Fibroblast of lung (primary cell): ENCODE data around the gene FGFR3.

Experiments
- EZH2 ChIP-seq: IDR thresholded peaks from 2 replicates; pipeline ENCODE4 v1.5.1; 2012; ENCODE audit warnings: low read length, control low read depth, mild to moderate bottlenecking; ENCODE audit errors: missing control alignments
- TF ChIP-seq, protein P1 (sequence below), 2 donors: IDR thresholded peaks in 1 of 2; conservative IDR thresholded peaks in 1 of 2; 1 replicate in 1 of 2; 2 replicates in 1 of 2; pipeline ENCODE4 v1.5.1; 2011 to 2012; ENCODE audit warnings: low read length in 2 of 2, control low read depth in 1 of 2, inconsistent platforms in 1 of 2, low read depth in 1 of 2, mild to moderate bottlenecking in 1 of 2

DNA sequence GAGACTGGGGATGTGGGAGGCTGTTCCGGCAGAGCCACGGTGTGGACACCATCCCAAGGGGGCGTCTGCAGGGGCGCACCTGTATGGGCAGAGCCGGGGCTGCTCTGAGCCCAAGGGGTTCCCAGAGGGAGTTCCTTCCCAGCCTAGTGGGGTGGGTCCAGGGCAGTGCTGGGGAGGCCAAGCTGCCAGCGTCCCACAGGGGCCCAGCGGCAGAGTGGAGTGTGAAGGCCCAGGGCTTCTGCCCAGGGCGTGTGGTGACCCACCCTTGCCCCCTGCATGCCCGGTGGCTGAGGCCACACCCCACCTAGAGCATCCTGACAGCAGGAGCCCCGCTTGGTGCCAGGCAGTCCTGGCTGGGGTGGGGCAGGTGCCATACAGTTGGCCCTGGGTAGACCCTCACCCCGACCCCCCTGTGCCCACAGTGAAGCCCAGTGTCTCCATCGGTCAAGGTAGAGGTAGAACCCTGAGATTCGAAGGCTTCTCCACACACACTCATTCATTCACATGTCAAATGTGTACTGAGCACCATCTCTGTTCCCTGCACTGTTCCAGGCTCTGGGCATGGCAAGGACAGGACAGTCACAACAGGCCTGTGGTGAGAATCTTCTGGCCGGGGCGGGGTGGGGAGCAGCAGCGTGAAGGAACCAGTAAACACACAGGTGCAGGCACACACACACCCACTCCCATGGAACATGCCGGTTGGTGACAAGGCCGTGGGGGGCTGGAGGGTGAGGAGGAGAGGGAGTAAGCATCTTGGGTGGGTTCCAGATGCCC lies 42.5 kb upstream of the FGFR3 start:
- TF ChIP-seq, protein P1, sequence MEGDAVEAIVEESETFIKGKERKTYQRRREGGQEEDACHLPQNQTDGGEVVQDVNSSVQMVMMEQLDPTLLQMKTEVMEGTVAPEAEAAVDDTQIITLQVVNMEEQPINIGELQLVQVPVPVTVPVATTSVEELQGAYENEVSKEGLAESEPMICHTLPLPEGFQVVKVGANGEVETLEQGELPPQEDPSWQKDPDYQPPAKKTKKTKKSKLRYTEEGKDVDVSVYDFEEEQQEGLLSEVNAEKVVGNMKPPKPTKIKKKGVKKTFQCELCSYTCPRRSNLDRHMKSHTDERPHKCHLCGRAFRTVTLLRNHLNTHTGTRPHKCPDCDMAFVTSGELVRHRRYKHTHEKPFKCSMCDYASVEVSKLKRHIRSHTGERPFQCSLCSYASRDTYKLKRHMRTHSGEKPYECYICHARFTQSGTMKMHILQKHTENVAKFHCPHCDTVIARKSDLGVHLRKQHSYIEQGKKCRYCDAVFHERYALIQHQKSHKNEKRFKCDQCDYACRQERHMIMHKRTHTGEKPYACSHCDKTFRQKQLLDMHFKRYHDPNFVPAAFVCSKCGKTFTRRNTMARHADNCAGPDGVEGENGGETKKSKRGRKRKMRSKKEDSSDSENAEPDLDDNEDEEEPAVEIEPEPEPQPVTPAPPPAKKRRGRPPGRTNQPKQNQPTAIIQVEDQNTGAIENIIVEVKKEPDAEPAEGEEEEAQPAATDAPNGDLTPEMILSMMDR (conservative IDR thresholded peaks at IDR 0.05 in 1 of 2, IDR thresholded peaks at IDR 0.05 in 1 of 2; ENCODE audit: low read depth in 1 of 2, low read length in 2 of 2): no peak
- no peak for TF ChIP-seq EZH2
